Mammary epithelial cell (primary cell): Measurements from ENCODE around the gene GBP7.

ENCODE experiments used
- EZH2 ChIP-seq: IDR thresholded peaks from 2 replicates; pipeline ENCODE4 v1.6.1; 2012; ENCODE audit warnings: low read length, inconsistent platforms, borderline replicate concordance
- TF ChIP-seq, protein P1 (sequence below), 2 donors: IDR thresholded peaks in 1 of 2; conservative IDR thresholded peaks in 1 of 2; 2 replicates each; pipeline ENCODE4 v1.5.1; 2011 to 2012; ENCODE audit warnings: inconsistent platforms in 2 of 2, low read length in 2 of 2, mild to moderate bottlenecking in 2 of 2, control low read depth in 1 of 2, low read depth in 1 of 2; ENCODE audit not compliant: insufficient read depth in 1 of 2; ENCODE audit errors: extremely low read depth in 1 of 2

DNA sequence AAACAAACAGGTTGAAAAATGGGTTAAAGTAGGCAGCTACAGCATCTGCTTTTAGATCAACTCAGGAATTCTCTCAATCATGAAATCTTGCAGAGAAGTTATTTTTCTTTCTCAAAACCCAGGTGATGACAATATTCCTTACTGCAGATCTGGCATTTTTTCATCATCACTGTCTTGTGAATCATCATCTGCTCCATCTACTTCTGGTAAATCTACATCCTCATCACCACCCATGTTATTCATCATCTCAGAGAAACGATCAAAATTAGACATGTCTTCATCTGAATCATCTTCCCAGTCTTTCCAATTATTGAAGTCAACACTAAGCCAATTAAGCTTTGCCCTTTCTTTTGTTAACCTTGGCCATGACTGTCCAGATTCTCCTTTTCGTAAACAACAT lies 71.7 kb downstream of the GBP7 start:
- TF ChIP-seq, protein P1, sequence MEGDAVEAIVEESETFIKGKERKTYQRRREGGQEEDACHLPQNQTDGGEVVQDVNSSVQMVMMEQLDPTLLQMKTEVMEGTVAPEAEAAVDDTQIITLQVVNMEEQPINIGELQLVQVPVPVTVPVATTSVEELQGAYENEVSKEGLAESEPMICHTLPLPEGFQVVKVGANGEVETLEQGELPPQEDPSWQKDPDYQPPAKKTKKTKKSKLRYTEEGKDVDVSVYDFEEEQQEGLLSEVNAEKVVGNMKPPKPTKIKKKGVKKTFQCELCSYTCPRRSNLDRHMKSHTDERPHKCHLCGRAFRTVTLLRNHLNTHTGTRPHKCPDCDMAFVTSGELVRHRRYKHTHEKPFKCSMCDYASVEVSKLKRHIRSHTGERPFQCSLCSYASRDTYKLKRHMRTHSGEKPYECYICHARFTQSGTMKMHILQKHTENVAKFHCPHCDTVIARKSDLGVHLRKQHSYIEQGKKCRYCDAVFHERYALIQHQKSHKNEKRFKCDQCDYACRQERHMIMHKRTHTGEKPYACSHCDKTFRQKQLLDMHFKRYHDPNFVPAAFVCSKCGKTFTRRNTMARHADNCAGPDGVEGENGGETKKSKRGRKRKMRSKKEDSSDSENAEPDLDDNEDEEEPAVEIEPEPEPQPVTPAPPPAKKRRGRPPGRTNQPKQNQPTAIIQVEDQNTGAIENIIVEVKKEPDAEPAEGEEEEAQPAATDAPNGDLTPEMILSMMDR (conservative IDR thresholded peaks at IDR 0.05 in 1 of 2, IDR thresholded peaks at IDR 0.05 in 1 of 2; ENCODE audit: extremely low read depth in 1 of 2, insufficient read depth in 1 of 2, low read depth in 1 of 2, low read length in 2 of 2): no peak
- no peak for TF ChIP-seq EZH2
